Gastrocnemius medialis (tissue), 4 donors: ENCODE measurements around the gene EPX.

Experiments
- CTCF ChIP-seq, 5 experiments: fragments of 450-650 bp in 3 of 5; fragments of 200-600 bp in 2 of 5; sonication (generic) in 2 of 5; IDR thresholded peaks in 4 of 5; conservative IDR thresholded peaks in 1 of 5; 1 replicate in 4 of 5; 2 replicates in 1 of 5; pipeline ENCODE4 v1.5.1; 2016 to 2019; ENCODE audit warnings: antibody characterized with exemption in 5 of 5, mild to moderate bottlenecking in 3 of 5, moderate library complexity in 3 of 5
- POLR2A ChIP-seq, 2 donors: fragments of 450-650 bp; IDR thresholded peaks; one replicate each; pipeline ENCODE4 v1.6.1; 2017; ENCODE audit warnings: antibody characterized with exemption in 2 of 2, mild to moderate bottlenecking in 2 of 2, moderate library complexity in 2 of 2

GRCh38 chr17:58235821-58236220, 43.3 kb downstream of the EPX start:
- TF ChIP-seq POLR2A (IDR thresholded peaks at IDR 0.05) (no peak), CTCF (IDR thresholded peaks at IDR 0.05 in 4 of 5, conservative IDR thresholded peaks at IDR 0.05 in 1 of 5) (no peak)
